HG02885 (cell line): ENCODE data around the gene DBX2.
"Not testable (repeated sequence)": the region's sequence is repeated elsewhere in the genome, so short reads cannot be mapped to it uniquely, and the experiment has no call there.

ENCODE experiments used
- ATAC-seq: cut with Tn5 transposase; IDR thresholded peaks from one replicate; pipeline ENCODE4 v1.9.1; 2021; ENCODE audit warnings: mild to moderate bottlenecking; ENCODE audit not compliant: unreplicated experiment, poor library complexity

Gene DBX2

GRCh38 chr12:45050751-45051571, at the start of gene DBX2:
TSS of gene DBX2 (minus strand) at chr12:45051099. CDS start at chr12:45050927, 172 bp downstream.
- no peak for ATAC-seq

GRCh38 chr12:45098766-45099165, 47.9 kb upstream of the DBX2 start:
- no peak for ATAC-seq

- not testable (repeated sequence) for ATAC-seq
These were observed 44.5 kb upstream of the DBX2 start for GRCh38 chr12:45095417-45095816.

GRCh38 chr12:45093051-45093450, 42.2 kb upstream of the DBX2 start:
- no peak for ATAC-seq

- ATAC-seq: no peak
These were observed 38.6 kb upstream of the DBX2 start for GRCh38 chr12:45089411-45090075.

GRCh38 chr12:45088608-45089007, 37.7 kb upstream of the DBX2 start:
- no peak for ATAC-seq

GRCh38 chr12:45084248-45084647, 33.3 kb upstream of the DBX2 start:
- ATAC-seq: not testable (repeated sequence)

- ATAC-seq: no peak
These were observed 26.4 kb upstream of the DBX2 start for GRCh38 chr12:45077251-45077650.

- no peak for ATAC-seq
These were observed 25.6 kb upstream of the DBX2 start for GRCh38 chr12:45076417-45077026.

GRCh38 chr12:45075587-45076282, 24.8 kb upstream of the DBX2 start:
- ATAC-seq: no peak

GRCh38 chr12:45065125-45065626, 14.3 kb upstream of the DBX2 start:
- ATAC-seq: no peak

GRCh38 chr12:45060976-45061375, 10.1 kb upstream of the DBX2 start:
- no peak for ATAC-seq

GRCh38 chr12:45051572-45052125, 750 bp upstream of the DBX2 start:
- ATAC-seq: no peak

GRCh38 chr12:45049912-45050750, 768 bp downstream of the DBX2 start:
- ATAC-seq: no peak

GRCh38 chr12:45042599-45042998, 8.3 kb downstream of the DBX2 start:
- no peak for ATAC-seq

- no peak for ATAC-seq
These were observed 9.9 kb downstream of the DBX2 start for GRCh38 chr12:45040977-45041376.

GRCh38 chr12:45039757-45040156, 11.1 kb downstream of the DBX2 start:
- no peak for ATAC-seq

- peak; percentile 50 for ATAC-seq
These were observed 16.0 kb downstream of the DBX2 start for GRCh38 chr12:45034861-45035265.

GRCh38 chr12:45017916-45018315, 33.0 kb downstream of the DBX2 start:
- ATAC-seq: no peak
